Keratinocyte (primary cell): ENCODE results near the gene CBLN3. TPM values are rescaled to one million over a fixed set of nuclear protein-coding genes. Genes with fewer than 3 reads are reported as not detected.

Source experiments
- DNase-seq: peaks from one replicate; pipeline ENCODE4 v3.0.0-alpha.2; 2011; ENCODE audit warnings: low read depth, missing footprints, low spot score
- FAIRE-seq: peaks from 2 replicates; lab custom pipeline; 2011; peaks lifted over from hg19 to GRCh38; lab: Jason Lieb, UNC
- H2AFZ ChIP-seq: 2 replicates; pipeline ENCODE4 v1.6.0; 2012; ENCODE audit warnings: low read length, control low read depth, inconsistent platforms; ENCODE audit not compliant: control insufficient read depth
- H3K27ac ChIP-seq: 2 replicates; pipeline ENCODE4 v1.5.1; 2011; ENCODE audit warnings: low read length; ENCODE audit not compliant: control insufficient read depth, insufficient read depth
- H3K27me3 ChIP-seq: 3 replicates; pipeline ENCODE4 v1.6.0; 2011; ENCODE audit warnings: low read length; ENCODE audit not compliant: control insufficient read depth, insufficient read depth; ENCODE audit errors: extremely low read depth
- H3K36me3 ChIP-seq, 2 experiments: 2 replicates in 1 of 2; 3 replicates in 1 of 2; pipeline ENCODE4 v1.5.1; 2011; ENCODE audit warnings: low read length in 2 of 2, mild to moderate bottlenecking in 1 of 2; ENCODE audit not compliant: control insufficient read depth in 2 of 2, insufficient read depth in 2 of 2; ENCODE audit errors: extremely low read depth in 1 of 2
- H3K4me1 ChIP-seq: 3 replicates; pipeline ENCODE4 v1.5.1; 2011; ENCODE audit warnings: low read length; ENCODE audit not compliant: control insufficient read depth, insufficient read depth; ENCODE audit errors: extremely low read depth
- H3K4me2 ChIP-seq: 3 replicates; pipeline ENCODE4 v1.6.0; 2011; ENCODE audit warnings: low read depth, low read length; ENCODE audit not compliant: control insufficient read depth, insufficient read depth; ENCODE audit errors: extremely low read depth
- H3K4me3 ChIP-seq, 3 experiments: fragments of 200-600 bp in 1 of 3; sonication (generic) in 1 of 3; 2 replicates in 2 of 3; 3 replicates in 1 of 3; pipeline ENCODE4 v1.5.1; 2011 to 2016; ENCODE audit warnings: low read length in 3 of 3, mild to moderate bottlenecking in 3 of 3, control low read depth in 2 of 3, inconsistent platforms in 1 of 3, low read depth in 1 of 3, mixed read lengths in 1 of 3, mixed run types in 1 of 3, moderate library complexity in 1 of 3; ENCODE audit not compliant: control insufficient read depth in 2 of 3, insufficient read depth in 2 of 3; ENCODE audit errors: extremely low read depth in 1 of 3
- H3K79me2 ChIP-seq: 2 replicates; pipeline ENCODE4 v1.6.0; 2012; ENCODE audit warnings: low read length; ENCODE audit not compliant: control insufficient read depth, insufficient read depth
- H3K9ac ChIP-seq: 3 replicates; pipeline ENCODE4 v1.6.0; 2011; ENCODE audit warnings: low read length; ENCODE audit not compliant: control insufficient read depth, insufficient read depth; ENCODE audit errors: extremely low read depth
- H3K9me1 ChIP-seq: 3 replicates; pipeline ENCODE4 v1.6.0; 2011; ENCODE audit warnings: low read length; ENCODE audit not compliant: control insufficient read depth, insufficient read depth; ENCODE audit errors: extremely low read depth
- H3K9me3 ChIP-seq: 2 replicates; pipeline ENCODE4 v1.5.1; 2012; ENCODE audit warnings: low read depth, low read length; ENCODE audit not compliant: control insufficient read depth
- H4K20me1 ChIP-seq: 3 replicates; pipeline ENCODE4 v1.6.0; 2011; ENCODE audit warnings: low read length; ENCODE audit not compliant: control insufficient read depth, insufficient read depth; ENCODE audit errors: extremely low read depth
- CTCF ChIP-seq, 3 experiments: IDR thresholded peaks in 1 of 3; conservative IDR thresholded peaks in 1 of 3; optimal IDR thresholded peaks in 1 of 3; 2 replicates in 2 of 3; 3 replicates in 1 of 3; pipeline versions ENCODE3 to v1.5.1; 2011; ENCODE audit warnings: low read length in 3 of 3, mild to moderate bottlenecking in 3 of 3, moderate library complexity in 2 of 3, control low read depth in 1 of 3, inconsistent platforms in 1 of 3; ENCODE audit not compliant: insufficient read depth in 2 of 3; ENCODE audit errors: extremely low read depth in 1 of 3
- EZH2 ChIP-seq: IDR thresholded peaks from one replicate; pipeline ENCODE4 v1.6.1; 2012; ENCODE audit warnings: inconsistent platforms, mild to moderate bottlenecking, low read length, moderate library complexity
- dilution Hi-C: fragments of 300-500 bp; cut with MboI; formaldehyde crosslinking; loops from one replicate; pipeline ENCODE4 v1.7.0; 2020; ENCODE audit warnings: low sequenced_read_pairs; ENCODE audit not compliant: extremely low pct_ligation_motif_present
- polyA plus RNA-seq, 5 experiments: library from polyadenylated mRNA; depleted of rRNA in 3 of 5; stranded (reverse) in 3 of 5; stranded (forward) in 1 of 5; unstranded in 1 of 5; fragments of >200 nt; gene quantifications; 1 replicate in 1 of 5; 2 replicates in 3 of 5; 3 replicates in 1 of 5; pipeline versions ENCODE4 v1.2.1 to v1.2.3, GENCODE V29; 2011 to 2012; ENCODE audit warnings: missing spikeins in 2 of 5, low read depth in 1 of 5, low replicate concordance in 1 of 5

CBLN3 gene
- polyA plus RNA-seq, 1 donor (not counting 4 experiments of a cell fraction or from before 2014, with no cell fraction given) = 1.6 TPM

GRCh38 chr14:24425704-24426103 lies 3.8 kb downstream of the CBLN3 start:
- Histone ChIP-seq H3K79me2 (peaks cover 6% of the 10 kb centered on the region), H3K4me1 (peaks cover 32% of the 10 kb centered on the region), H3K9me1 (no peaks in the 10 kb centered on the region), H3K9me3 (no peaks in the 10 kb centered on the region), H3K4me3 (no peak overlapping the region), H3K4me2 (peak overlapping the region; percentile 48), H3K36me3 (no peaks in the 10 kb centered on the region), H3K27me3 (no peaks in the 10 kb centered on the region), H4K20me1 (no peaks in the 10 kb centered on the region), H2AFZ (no peak overlapping the region), H3K9ac (no peak overlapping the region), H3K27ac (no peak overlapping the region)
- no peak for TF ChIP-seq EZH2
- TF ChIP-seq CTCF (optimal IDR thresholded peaks at IDR 0.05 in 1 of 3, IDR thresholded peaks at IDR 0.05 in 1 of 3, conservative IDR thresholded peaks at IDR 0.05 in 1 of 3; ENCODE audit: extremely low read depth in 1 of 3, insufficient read depth in 2 of 3, low read length in 3 of 3) = no peak
- DNase-seq (no peak), FAIRE-seq (peak; percentile 36)
- dilution Hi-C loops = no loop called here

- H3K9ac ChIP-seq = no peak overlapping the region
- TF ChIP-seq CTCF (optimal IDR thresholded peaks at IDR 0.05 in 1 of 3, IDR thresholded peaks at IDR 0.05 in 1 of 3, conservative IDR thresholded peaks at IDR 0.05 in 1 of 3; ENCODE audit: extremely low read depth in 1 of 3, insufficient read depth in 2 of 3, low read length in 3 of 3) (no peak), EZH2 (no peak)
- H3K4me1 ChIP-seq = peaks cover 42% of the 10 kb centered on the region
- no peaks in the 10 kb centered on the region for H4K20me1 ChIP-seq
- H3K79me2 ChIP-seq = no peaks in the 10 kb centered on the region
- no peaks in the 10 kb centered on the region for H3K27me3 ChIP-seq
- no peak for DNase-seq
- dilution Hi-C loops = no loop called here
- no peaks in the 10 kb centered on the region for H3K36me3 ChIP-seq
- FAIRE-seq = no peak
- H2AFZ ChIP-seq = no peak overlapping the region
- H3K4me2 ChIP-seq = no peak overlapping the region
- no peak overlapping the region for H3K27ac ChIP-seq
- H3K9me3 ChIP-seq = no peaks in the 10 kb centered on the region
- peaks cover 2% of the 10 kb centered on the region for H3K9me1 ChIP-seq
- H3K4me3 ChIP-seq = no peak overlapping the region
Observed at GRCh38 chr14:24422694-24423601, 6.5 kb downstream of the CBLN3 start.
